Gastroesophageal sphincter (tissue), 3 donors: ENCODE results near the gene GNG14.

Source experiments
- CTCF ChIP-seq, 4 experiments: fragments of 200-600 bp in 2 of 4; fragments of 450-650 bp in 2 of 4; sonication (generic) in 1 of 4; IDR thresholded peaks; one replicate each; pipeline ENCODE4 v1.5.1; 2017 to 2019; ENCODE audit warnings: antibody characterized with exemption in 4 of 4, mild to moderate bottlenecking in 2 of 4, moderate library complexity in 2 of 4
- POLR2A ChIP-seq, 2 donors: fragments of 450-650 bp; IDR thresholded peaks; one replicate each; pipeline ENCODE4 v1.6.1; 2017; ENCODE audit warnings: antibody characterized with exemption in 2 of 2, mild to moderate bottlenecking in 2 of 2, moderate library complexity in 1 of 2
- POLR2AphosphoS5 ChIP-seq: sonication (generic); formaldehyde crosslinking; IDR thresholded peaks from one replicate; pipeline ENCODE4 v1.6.1; 2017; ENCODE audit warnings: antibody characterized with exemption

- TF ChIP-seq CTCF (IDR thresholded peaks at IDR 0.05): no peak
- TF ChIP-seq POLR2A (IDR thresholded peaks at IDR 0.05): no peak
- TF ChIP-seq POLR2AphosphoS5: no peak
Measured at GRCh38 chr19:12695096-12695495, 7.3 kb downstream of the GNG14 start.
